Measurements from ENCODE around the gene DAB1. TPM values are rescaled to one million over a fixed set of nuclear protein-coding genes. Genes with fewer than 3 reads are reported as not detected.

DAB1 gene
- polyA plus RNA-seq, 3 donors: not detected

DNA sequence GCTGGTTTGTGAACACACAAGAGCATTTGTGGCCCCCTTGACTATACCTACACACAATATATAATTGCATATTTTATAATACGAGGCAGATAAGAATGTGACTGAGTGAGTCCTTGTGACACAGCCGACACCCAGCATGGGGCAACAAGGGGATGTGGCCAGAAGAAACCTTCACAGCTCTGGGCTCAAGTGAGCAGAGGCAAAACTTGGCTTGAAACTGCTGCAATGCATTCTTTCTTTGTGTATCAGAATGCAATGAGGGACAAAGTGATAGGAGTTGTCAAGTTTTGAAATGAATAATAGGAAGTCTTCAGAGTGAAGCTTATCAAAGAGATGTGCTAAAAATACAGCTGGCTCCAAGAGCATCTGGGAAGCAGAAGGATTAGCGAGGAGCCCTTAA lies 334.0 kb downstream of the DAB1 start:
- intact Hi-C loops (cut with micrococcal nuclease): loop anchor here in 1 of 2 donors (2.0 kb wide), 1 partner anchor 45 kb away; no protein-coding TSS in a partner anchor
- TF ChIP-seq, protein P1, sequence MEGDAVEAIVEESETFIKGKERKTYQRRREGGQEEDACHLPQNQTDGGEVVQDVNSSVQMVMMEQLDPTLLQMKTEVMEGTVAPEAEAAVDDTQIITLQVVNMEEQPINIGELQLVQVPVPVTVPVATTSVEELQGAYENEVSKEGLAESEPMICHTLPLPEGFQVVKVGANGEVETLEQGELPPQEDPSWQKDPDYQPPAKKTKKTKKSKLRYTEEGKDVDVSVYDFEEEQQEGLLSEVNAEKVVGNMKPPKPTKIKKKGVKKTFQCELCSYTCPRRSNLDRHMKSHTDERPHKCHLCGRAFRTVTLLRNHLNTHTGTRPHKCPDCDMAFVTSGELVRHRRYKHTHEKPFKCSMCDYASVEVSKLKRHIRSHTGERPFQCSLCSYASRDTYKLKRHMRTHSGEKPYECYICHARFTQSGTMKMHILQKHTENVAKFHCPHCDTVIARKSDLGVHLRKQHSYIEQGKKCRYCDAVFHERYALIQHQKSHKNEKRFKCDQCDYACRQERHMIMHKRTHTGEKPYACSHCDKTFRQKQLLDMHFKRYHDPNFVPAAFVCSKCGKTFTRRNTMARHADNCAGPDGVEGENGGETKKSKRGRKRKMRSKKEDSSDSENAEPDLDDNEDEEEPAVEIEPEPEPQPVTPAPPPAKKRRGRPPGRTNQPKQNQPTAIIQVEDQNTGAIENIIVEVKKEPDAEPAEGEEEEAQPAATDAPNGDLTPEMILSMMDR (IDR thresholded peaks at IDR 0.05): no peak
- whole genome bisulfite sequencing (ENCODE audit: insufficient coverage): 71% methylated on average over 1 of the region's 3 CpGs
- no peaks in the 10 kb centered on the region for H3K79me2 ChIP-seq (ENCODE audit: insufficient read depth, low read length)
- H3K27me3 Mint-ChIP-seq (ENCODE audit: low read depth in 3 of 3): peaks cover 0 to 2% (median 0%) of the 10 kb centered on the region in 3 donors
- no peak overlapping the region for H3K4me3 ChIP-seq (replicated peaks in 1 of 3; ENCODE audit: low read depth in 2 of 3, low read length in 3 of 3)
- H3K27ac Mint-ChIP-seq: no peak overlapping the region
- no peak overlapping the region for H3K9ac ChIP-seq (ENCODE audit: insufficient read depth, low read length, poor library complexity, severe bottlenecking)
- H3K4me1 Mint-ChIP-seq: no peaks in the 10 kb centered on the region
- DNase-seq: no peak
- H4K20me1 ChIP-seq (ENCODE audit: insufficient read depth, low read length): no peaks in the 10 kb centered on the region
- no peaks in the 10 kb centered on the region for H3K4me1 ChIP-seq (ENCODE audit: control insufficient read depth in 1 of 2, insufficient read depth in 2 of 2, low read length in 2 of 2)
- no peaks in the 10 kb centered on the region for H3K36me3 Mint-ChIP-seq
- no peaks in the 10 kb centered on the region for H3K9me3 ChIP-seq (replicated peaks in 1 of 2; ENCODE audit: control insufficient read depth in 1 of 2, insufficient read depth in 1 of 2, low read length in 2 of 2)
- H2AFZ ChIP-seq (ENCODE audit: insufficient read depth, low read depth, low read length, poor library complexity, severe bottlenecking): no peak overlapping the region
- no peak overlapping the region for H3K4me3 Mint-ChIP-seq
- no peaks in the 10 kb centered on the region for H3K27me3 ChIP-seq (ENCODE audit: control insufficient read depth in 2 of 2, insufficient read depth in 2 of 2, low read length in 2 of 2)
- H3K27ac ChIP-seq (ENCODE audit: low read depth in 1 of 2, low read length in 2 of 2): no peak overlapping the region
- H3K4me2 ChIP-seq (replicated peaks; ENCODE audit: extremely low read depth, low read length, poor library complexity, severe bottlenecking): no peak overlapping the region
- H3K36me3 ChIP-seq (replicated peaks in 1 of 2; ENCODE audit: control insufficient read depth in 1 of 2, insufficient read depth in 2 of 2, low read length in 2 of 2): no peaks in the 10 kb centered on the region
- H3K9me3 Mint-ChIP-seq: peaks cover 0 to 5% (median 2%) of the 10 kb centered on the region in 7 donors

DNA sequence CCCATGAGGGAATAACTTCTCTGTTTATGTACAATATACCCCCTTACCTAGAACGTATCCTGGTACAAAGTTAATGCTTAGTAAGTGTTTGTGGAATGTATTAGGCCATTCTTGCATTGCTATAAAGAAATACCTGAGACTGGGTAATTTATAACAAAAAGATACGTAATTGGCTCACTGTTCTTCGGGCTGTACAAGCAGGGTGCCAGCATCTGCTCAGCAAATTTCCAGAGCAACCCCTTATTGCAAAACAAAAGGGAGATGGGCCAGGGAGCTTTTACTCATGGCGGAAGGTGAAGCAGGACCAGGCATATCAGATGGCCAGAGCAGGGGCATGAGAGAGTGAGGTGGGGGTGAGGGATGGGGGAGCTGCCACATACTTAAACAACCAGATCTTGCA lies 334.6 kb downstream of the DAB1 start:
- H3K79me2 ChIP-seq (ENCODE audit: insufficient read depth, low read length): no peaks in the 10 kb centered on the region
- H3K9ac ChIP-seq (ENCODE audit: insufficient read depth, low read length, poor library complexity, severe bottlenecking): no peak overlapping the region
- no peak overlapping the region for H3K4me2 ChIP-seq (replicated peaks; ENCODE audit: extremely low read depth, low read length, poor library complexity, severe bottlenecking)
- H2AFZ ChIP-seq (ENCODE audit: insufficient read depth, low read depth, low read length, poor library complexity, severe bottlenecking): no peak overlapping the region
- peaks cover 0 to 2% (median 0%) of the 10 kb centered on the region in 3 donors for H3K27me3 Mint-ChIP-seq (ENCODE audit: low read depth in 3 of 3)
- H3K27me3 ChIP-seq (ENCODE audit: control insufficient read depth in 2 of 2, insufficient read depth in 2 of 2, low read length in 2 of 2): no peaks in the 10 kb centered on the region
- H3K4me1 Mint-ChIP-seq: no peaks in the 10 kb centered on the region
- intact Hi-C loops (cut with micrococcal nuclease): no loop called here
- no peak overlapping the region for H3K4me3 Mint-ChIP-seq
- H4K20me1 ChIP-seq (ENCODE audit: insufficient read depth, low read length): no peaks in the 10 kb centered on the region
- no peak overlapping the region for H3K4me3 ChIP-seq (replicated peaks in 1 of 3; ENCODE audit: low read depth in 2 of 3, low read length in 3 of 3)
- H3K9me3 ChIP-seq (replicated peaks in 1 of 2; ENCODE audit: control insufficient read depth in 1 of 2, insufficient read depth in 1 of 2, low read length in 2 of 2): no peaks in the 10 kb centered on the region
- TF ChIP-seq, protein P1 (IDR thresholded peaks at IDR 0.05): no peak
- no peak overlapping the region for H3K27ac ChIP-seq (ENCODE audit: low read depth in 1 of 2, low read length in 2 of 2)
- peaks cover 0 to 4% (median 2%) of the 10 kb centered on the region in 7 donors for H3K9me3 Mint-ChIP-seq
- DNase-seq: no peak
- no peak overlapping the region for H3K27ac Mint-ChIP-seq
- H3K36me3 Mint-ChIP-seq: no peaks in the 10 kb centered on the region
- H3K4me1 ChIP-seq (ENCODE audit: control insufficient read depth in 1 of 2, insufficient read depth in 2 of 2, low read length in 2 of 2): no peaks in the 10 kb centered on the region
- WGBS (ENCODE audit: insufficient coverage): no CpG with 5 or more reads among the region's 4 CpGs
- no peaks in the 10 kb centered on the region for H3K36me3 ChIP-seq (replicated peaks in 1 of 2; ENCODE audit: control insufficient read depth in 1 of 2, insufficient read depth in 2 of 2, low read length in 2 of 2)

Data from CD14-positive monocyte (primary cell).